ENCODE results near the gene ERN1.

The ERN1 gene

DNA sequence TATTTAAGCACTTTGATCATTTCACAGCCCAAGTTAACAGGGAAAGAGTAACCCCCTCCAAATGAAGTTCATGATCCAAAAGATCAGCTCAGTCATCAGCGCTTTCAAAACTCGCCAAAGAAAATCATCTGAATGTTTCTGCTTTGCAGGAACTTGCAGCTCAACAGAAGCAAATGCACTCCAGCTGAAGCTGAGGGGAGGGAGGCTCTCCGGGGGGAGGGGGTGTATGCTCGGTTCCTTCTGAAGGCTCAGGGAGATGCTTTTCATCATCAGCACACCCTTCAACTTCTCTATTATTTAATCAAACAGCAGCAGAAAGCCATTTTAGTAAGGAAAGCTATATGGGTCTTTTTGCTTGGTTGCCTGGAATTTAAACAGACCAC is 24.4 kb upstream of the ERN1 start:
- no peak overlapping the region for H3K4me3 ChIP-seq (ENCODE audit: control insufficient read depth, low read depth, low read length)
- DNase-seq (ENCODE audit: low read depth) = no peak
- TF ChIP-seq, protein P1, sequence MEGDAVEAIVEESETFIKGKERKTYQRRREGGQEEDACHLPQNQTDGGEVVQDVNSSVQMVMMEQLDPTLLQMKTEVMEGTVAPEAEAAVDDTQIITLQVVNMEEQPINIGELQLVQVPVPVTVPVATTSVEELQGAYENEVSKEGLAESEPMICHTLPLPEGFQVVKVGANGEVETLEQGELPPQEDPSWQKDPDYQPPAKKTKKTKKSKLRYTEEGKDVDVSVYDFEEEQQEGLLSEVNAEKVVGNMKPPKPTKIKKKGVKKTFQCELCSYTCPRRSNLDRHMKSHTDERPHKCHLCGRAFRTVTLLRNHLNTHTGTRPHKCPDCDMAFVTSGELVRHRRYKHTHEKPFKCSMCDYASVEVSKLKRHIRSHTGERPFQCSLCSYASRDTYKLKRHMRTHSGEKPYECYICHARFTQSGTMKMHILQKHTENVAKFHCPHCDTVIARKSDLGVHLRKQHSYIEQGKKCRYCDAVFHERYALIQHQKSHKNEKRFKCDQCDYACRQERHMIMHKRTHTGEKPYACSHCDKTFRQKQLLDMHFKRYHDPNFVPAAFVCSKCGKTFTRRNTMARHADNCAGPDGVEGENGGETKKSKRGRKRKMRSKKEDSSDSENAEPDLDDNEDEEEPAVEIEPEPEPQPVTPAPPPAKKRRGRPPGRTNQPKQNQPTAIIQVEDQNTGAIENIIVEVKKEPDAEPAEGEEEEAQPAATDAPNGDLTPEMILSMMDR (conservative IDR thresholded peaks at IDR 0.05; ENCODE audit: control insufficient read depth, insufficient read depth, low read depth, low read length) = no peak

DNA sequence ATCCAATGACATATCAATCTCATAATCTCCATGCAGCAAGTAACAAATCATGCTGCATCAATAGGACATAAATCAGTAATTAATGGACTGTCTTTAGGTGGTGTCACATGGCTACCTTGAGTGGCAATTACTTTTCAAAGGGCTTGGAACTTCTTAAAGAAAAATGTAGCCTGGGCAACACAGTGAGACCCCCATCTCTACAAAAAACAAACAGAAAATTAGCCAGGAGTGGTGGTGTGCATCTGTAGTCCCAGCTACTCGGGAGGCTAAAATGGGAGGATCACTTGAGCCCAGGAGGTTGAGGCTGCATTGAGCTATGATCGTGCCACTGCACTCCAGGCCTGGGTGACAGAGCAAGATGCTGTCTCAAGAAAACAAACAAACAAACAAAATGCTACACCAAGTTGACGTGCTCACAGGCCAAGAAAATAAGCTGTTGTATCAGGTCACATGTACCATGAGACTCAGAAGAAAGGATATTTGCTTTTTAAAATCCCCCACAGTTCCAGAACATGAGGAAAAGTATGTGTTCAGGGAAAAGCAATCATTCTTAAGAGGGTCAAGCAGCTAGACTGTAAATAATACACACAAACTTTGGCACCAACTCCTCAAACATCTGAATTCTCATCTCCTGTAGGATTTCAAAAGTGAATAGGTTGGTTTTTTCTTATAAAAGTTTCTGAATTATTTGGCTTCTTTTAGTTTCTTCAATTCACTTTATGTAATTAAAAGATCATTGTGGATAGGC is 23.8 kb upstream of the ERN1 start:
- TF ChIP-seq, protein P1 (conservative IDR thresholded peaks at IDR 0.05; ENCODE audit: control insufficient read depth, insufficient read depth, low read depth, low read length) = no peak
- no peak overlapping the region for H3K4me3 ChIP-seq (ENCODE audit: control insufficient read depth, low read depth, low read length)
- no peak for DNase-seq (ENCODE audit: low read depth)

DNA sequence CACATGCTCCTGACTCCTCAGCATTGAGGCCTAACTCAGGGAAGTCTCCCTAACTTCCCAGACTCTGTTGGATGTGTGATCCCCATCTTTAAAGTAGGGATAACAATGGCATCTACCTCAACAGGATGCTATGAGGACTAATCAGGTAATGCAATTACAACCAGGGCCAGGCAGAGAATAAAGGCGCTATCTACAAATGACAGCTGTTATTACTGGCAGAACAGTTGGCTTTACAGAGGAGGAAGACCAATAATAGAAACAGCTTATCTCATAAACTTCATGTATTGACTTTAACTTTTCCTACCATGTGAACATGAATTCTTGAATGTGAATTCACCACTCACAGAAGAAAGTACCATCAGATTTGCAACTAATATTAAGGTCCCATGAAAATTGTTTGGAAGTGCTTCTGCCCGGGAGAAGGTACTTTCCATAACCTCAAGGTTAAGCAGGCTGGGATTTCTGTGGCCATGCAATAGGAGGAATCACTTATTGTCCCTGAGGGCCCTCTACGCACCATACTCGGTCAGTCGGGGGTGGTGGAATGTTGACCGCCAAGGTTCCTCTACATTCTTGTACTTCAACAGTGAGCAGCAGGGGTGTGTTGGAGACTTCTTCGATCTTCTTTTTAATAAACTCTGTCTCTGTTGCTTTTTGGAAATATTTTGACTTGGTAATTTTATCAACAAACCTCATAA is 22.6 kb upstream of the ERN1 start:
- TF ChIP-seq, protein P1 (conservative IDR thresholded peaks at IDR 0.05; ENCODE audit: control insufficient read depth, insufficient read depth, low read depth, low read length) = no peak
- DNase-seq (ENCODE audit: low read depth) = no peak
- H3K4me3 ChIP-seq (ENCODE audit: control insufficient read depth, low read depth, low read length) = no peak overlapping the region

DNA sequence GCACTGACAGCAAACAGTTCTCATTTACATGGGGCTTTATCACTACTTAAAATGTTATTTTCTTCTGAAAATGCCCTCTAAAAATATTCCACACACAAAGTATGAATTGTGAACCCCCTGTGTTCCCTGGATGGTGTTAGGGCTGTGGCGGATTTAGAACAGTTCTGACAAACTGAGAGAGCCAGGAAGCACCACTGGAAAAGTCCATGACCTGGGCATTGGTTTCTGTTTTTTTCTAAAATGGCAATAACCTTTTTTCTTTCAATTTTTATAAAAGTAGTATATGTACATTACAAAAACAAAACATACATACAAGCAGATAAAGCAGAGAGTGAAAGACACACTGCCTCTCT is 21.0 kb upstream of the ERN1 start:
- H3K4me3 ChIP-seq (ENCODE audit: control insufficient read depth, low read depth, low read length) = no peak overlapping the region
- TF ChIP-seq, protein P1 (conservative IDR thresholded peaks at IDR 0.05; ENCODE audit: control insufficient read depth, insufficient read depth, low read depth, low read length) = no peak
- DNase-seq (ENCODE audit: low read depth) = no peak

DNA sequence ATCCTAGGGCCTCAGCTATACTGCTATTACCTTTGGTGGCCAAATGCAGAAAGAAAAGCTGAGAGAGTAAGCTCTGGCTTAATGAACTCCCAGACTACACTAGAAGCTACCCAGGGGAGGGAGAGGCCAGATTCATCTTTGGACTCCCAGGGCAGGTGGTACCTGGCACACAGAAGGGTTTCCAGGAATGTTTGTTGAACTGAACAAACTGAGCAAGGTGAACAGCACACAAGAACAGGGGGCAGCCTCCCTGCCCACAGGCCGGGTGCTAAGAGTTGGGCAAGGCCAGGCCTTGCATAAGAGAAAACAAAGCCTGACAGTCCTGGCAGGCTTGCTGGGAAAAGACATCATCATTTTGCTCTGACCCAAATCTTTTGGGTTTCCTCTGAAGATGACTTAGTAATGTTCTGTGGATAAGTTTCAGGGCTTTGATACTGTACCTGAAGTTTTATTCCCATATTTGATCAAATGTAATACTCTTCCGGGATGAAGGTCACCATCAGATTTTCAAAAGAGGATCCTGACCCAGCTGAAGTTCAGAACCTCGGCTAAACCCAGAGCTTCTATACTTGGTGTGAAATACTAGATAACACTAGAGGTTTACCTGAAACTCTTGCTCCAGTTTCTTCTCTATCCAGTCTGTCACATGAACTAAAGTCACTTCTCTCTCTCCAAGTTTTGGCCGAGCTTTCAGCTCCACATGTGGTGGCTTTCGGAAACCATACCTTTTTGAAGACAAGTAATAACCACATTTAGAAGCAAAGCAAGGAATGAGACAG is 20.5 kb upstream of the ERN1 start:
- no peak overlapping the region for H3K4me3 ChIP-seq (ENCODE audit: control insufficient read depth, low read depth, low read length)
- no peak for DNase-seq (ENCODE audit: low read depth)
- TF ChIP-seq, protein P1 (conservative IDR thresholded peaks at IDR 0.05; ENCODE audit: control insufficient read depth, insufficient read depth, low read depth, low read length) = no peak

DNA sequence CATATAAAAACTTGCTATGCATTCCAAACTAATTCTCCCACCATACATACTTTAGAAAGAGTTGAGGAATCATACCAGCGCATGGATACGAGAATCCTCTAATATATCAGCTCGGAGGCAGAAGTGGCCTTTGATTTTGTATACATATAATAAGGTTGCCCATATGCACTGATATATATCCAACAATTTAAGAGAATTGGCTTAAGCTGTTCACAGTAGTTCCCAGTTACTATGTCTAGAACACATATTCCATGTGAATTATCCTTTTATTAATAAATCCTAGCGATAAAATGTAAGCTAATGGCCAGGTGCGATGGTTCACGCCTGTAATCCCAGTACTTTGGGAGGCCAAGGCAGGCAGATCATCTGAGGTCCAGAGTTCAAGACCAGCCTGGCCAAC is 19.3 kb upstream of the ERN1 start:
- H3K4me3 ChIP-seq (ENCODE audit: control insufficient read depth, low read depth, low read length) = no peak overlapping the region
- TF ChIP-seq, protein P1 (conservative IDR thresholded peaks at IDR 0.05; ENCODE audit: control insufficient read depth, insufficient read depth, low read depth, low read length) = no peak
- DNase-seq (ENCODE audit: low read depth) = no peak
